Activated CD8-positive, alpha-beta memory T cell treated with anti-CD3 and anti-CD28 coated beads for 48 hours (primary cell): ENCODE measurements around the gene PDLIM7.

Experiments used
- DNase-seq, 3 experiments: peaks; one replicate each; pipeline ENCODE4 v3.0.0-alpha.2; 2020; ENCODE audit warnings: low read depth in 2 of 3, low spot score in 2 of 3

PDLIM7 gene

DNA sequence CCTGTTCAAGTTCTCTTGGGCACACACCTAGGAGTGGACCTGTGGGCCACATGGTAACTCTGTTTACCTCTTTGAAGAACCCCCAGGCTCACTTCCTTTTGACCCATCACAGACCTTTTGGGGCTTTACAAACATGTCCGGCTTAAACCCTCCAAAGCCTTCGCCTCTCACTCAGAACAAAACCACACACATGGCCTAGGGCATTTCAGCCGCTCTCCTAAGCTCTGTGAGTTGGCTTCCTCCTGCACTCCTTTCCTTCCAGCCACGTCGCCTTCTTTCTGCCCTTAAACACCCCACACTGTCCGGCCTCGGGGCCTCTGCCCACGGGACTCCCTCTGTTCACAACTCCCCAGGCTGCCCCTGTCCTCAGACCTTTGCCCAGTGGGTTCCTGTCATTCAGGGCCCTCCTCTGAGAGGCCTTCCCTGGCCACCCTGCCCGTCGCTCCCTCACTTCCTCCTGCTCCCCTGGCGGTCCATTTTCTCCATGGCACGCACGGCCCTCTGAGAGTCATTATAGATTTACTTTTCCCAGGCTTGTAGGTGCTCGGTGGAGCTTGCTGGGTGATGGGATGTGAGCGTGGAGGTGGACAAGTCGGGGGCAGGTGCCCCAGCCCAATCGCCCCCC is 10.3 kb upstream of the PDLIM7 start:
- DNase-seq: no peak

DNA sequence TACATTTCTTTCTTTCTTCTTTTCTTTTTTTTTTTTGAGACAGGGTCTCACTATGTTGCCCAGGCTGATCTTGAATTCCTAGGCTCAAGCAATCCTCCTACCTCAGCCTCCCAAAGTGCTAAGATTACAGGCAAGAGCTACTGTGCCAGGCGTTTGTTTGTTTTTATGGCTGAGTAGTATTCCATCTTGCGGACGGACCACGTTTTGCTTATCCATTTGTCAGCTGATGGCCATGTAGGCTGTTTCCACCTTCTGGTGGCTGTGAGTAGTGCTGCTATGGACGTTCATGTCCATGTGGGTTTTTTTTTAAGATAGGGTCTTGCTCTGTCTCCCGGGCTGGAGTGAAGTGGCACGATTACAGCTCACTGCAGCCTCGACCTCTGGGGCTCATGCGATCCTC is 9.8 kb upstream of the PDLIM7 start:
- DNase-seq: no peak

- no peak for DNase-seq
Measured at GRCh38 chr5:177505075-177505474, 7.7 kb upstream of the PDLIM7 start.

DNA sequence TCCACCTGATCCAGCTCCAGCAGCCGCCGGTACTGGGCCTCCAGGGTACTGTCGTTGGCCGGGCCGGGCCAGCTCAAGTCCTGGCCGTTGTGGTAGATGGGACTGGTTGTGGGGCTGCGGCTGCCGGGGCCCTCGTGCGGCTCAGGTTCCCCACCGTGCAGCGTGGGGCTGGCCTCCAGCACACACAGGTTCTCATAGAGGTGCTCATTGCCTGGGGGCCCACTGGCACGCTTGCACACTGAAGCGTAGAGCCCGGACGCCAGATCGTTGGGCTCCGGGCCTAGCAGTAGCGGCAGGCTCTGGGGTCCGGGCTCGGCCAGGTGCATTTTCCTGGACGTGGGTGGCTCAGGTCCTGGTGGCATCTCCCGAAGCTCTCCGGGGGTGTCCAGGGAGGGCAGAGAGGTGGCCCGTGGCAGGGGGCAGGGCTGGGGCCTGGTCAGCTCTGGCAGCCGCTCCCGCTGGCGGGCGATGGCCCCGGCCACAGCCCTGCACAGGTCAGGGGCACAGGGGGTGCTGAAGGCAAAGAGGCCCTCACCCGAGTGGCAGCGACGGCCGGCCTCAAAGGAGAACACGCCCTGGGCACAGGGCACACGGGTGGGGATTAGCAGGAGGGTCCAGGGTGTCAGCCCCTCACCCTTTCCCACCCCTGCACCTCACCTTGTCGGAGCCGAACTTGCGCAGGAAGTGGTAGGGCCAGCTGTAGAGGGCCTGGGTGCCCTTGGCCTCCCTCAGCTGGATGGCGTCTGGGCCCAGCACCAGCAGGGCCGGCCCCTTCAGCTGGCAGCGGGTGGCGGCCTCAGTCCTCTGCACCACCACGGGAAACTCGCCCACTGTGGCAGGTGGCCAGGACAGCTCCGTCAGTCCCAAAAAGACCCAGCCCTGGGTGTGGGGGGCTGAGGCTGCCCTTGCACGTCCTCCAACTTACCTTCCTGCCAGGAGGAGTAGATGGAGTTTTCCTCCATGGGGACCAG is 7.0 kb upstream of the PDLIM7 start:
- DNase-seq: no peak

DNA sequence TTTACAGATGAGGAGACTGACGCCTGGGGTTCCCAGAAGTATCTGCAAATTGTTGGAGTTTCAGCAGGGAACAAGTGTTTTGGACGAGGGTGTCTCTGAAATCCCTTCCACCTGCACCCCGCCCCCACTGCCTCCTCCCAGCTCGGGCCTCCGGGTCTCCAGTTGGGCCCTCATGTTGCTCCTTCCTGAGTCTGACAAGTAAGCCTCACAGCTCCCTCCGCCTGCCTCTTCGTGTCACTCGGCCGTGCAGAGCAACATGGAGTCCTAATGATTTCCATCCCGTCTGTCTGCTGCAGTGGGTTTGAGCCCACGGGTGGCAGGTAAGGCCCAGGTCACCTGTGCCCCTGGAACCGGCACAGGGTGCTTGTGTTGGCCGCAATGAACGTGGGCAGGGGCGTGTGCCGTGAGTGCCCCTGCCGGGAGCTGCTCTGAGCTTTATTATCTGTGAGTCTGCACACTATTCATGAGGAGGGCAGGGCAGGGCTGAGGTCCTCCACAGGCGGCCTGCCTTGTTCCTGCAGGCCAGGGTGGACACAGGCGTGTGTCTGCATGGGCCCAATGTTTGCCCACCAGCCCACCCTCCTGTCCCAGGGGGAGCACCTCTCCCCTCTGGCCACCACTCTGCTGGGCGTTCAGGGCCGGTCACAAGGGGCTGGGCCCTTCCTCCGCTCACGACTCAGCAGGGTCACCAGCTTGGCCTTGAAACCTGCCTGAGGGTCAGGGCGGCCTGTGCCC is 6.1 kb upstream of the PDLIM7 start:
- DNase-seq: no peak

GRCh38 chr5:177502886-177503285 is 5.5 kb upstream of the PDLIM7 start:
- DNase-seq: no peak

GRCh38 chr5:177501874-177502678 is 4.7 kb upstream of the PDLIM7 start:
- no peak for DNase-seq

GRCh38 chr5:177500685-177501522 is 3.5 kb upstream of the PDLIM7 start:
- peak; percentile 59 to 88 (median 85) for DNase-seq

- no peak for DNase-seq
Measured at GRCh38 chr5:177499842-177500241, 2.4 kb upstream of the PDLIM7 start.

GRCh38 chr5:177498013-177498787 is 796 bp upstream of the PDLIM7 start:
- DNase-seq: no peak

DNA sequence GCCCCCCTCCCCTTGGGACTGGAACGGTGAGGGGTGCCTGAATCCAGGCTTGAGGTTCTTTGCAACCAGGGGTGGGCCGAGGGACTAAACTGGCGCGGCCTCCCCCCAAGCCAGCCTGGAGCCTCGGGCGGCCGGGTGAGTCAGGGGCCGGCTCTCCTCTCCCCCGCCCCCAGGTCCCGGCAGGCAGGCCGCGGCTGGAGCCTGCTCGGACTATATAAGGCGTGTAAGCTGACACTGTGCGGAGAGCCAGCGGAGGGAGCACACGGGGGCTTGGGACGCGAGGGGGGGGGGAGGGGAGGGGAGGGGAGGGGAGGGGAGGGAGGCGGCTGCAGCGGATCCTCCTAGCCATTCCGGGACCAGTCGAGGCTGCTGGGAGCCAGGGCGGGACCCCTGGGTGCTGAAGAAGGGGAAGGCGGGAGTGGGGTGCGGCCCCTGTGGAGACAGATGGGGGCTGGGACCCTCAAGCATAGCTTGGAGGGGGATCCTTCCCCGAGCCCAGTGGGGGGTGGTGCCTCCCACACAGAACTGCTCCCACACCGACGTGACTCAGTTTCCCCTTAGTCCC is 595 bp downstream of the PDLIM7 start:
- no peak for DNase-seq

DNA sequence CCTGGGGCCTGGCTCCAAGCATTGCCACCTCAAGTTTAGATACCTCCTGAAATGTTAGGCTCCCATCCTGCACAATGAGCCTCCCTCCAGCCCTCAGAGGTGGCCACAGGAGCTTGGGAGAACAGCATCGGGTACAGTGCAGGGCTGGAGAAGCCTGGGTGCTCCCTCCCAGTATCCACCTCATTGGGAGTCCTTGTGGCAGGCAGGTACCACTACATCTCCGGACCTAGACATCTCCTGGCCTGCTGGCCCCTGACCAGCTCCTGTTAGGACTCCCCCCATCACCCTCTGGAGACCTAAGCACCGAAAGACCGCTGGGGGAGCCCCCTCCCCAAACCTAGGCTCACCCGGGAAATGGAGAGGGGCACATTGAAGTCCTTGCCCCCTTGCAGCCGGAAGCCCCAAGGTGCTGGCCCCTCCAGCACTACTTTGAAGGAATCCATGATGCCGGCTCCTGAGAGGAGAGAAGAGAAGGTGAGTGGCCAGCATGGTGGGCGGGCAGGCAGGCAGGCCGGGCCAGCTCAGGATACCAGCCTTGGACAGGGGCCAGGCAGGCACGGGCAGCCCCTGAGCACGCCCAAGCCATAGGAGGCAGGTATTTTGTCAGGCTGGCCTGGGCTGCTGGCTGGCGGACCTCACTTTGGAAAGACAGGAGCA is 1.2 kb downstream of the PDLIM7 start:
- no peak for DNase-seq

DNA sequence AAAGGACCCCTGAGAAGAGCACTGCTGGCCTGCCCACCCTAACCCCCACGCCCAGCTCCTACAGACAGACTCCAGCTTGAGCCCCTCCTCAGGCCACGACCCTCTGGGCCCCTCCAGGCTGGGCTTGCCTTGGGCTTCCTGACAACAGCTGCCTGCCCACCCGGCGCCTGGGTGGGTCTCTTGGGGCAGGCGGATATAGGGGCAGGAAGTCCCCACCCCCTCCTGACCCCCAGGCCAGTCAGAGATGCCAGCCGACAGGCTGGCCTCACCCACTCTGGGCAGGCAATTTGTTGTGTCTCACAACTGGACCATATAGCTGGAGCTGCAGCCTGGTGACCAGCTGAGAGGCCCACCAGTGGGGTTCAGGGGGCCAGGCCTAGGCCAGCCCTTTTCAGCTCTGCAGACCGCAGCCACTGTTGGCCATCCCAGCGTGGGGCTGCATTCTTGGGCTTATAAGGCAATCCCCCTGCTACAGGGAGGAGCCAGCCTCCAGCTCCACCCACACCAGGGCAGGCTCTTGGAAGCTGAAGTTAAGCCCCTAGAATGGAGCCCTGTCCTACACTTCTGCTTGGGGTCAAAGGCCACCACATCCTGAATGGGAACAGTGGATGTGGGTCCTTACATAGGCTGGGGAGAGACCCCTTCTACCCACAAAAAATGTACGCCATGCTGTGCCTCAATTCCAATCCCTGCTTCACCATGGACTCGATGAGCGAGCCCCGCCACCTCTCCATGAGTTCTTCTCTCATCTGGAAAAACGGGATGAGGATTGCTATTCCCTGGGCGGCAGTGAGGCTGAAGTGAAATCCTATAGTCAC is 2.0 kb downstream of the PDLIM7 start:
- DNase-seq: no peak

DNA sequence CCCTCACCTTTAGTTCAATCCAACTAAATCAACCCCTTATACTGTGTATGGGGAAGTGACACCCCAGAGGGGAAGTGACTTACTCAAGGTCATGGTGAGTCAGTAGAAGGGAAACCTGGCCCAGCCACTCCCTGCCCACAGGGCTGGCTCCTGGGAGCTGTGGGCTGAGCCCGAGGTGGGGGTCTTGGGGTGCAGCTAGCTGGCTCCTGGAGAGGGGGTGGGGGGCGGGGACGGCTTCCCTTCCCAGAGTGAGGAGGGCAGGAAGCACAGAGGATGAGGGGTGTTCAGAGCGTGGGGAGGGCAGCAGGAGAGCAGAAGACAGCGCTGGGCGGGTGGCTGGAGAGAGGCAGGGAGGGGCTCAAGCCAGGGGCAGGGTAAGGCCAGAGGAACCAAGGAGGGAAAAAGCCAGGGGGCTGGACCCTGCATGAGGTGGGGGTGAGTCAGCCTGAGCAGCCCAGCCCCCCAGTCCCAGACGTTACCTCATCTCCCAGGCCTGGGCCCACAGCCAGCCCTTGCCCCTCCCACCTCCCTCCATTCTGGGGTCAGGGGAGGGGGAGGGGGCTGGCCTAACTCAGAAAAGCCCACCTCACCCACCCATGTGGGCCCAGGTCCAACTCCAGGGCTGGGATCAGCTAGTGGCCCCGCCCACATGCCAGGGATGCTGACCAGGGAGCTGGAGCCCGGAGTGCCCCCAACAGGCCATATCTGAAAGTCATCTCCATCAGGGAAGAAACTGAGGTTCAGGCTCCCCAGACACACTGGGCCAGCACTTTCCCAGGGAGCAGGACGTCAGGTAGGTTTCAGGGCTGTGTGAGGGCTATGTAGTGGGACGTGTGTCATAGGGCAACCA is 2.8 kb downstream of the PDLIM7 start:
- DNase-seq: no peak

- DNase-seq: no peak
Measured at GRCh38 chr5:177493795-177494345, 3.5 kb downstream of the PDLIM7 start.

DNA sequence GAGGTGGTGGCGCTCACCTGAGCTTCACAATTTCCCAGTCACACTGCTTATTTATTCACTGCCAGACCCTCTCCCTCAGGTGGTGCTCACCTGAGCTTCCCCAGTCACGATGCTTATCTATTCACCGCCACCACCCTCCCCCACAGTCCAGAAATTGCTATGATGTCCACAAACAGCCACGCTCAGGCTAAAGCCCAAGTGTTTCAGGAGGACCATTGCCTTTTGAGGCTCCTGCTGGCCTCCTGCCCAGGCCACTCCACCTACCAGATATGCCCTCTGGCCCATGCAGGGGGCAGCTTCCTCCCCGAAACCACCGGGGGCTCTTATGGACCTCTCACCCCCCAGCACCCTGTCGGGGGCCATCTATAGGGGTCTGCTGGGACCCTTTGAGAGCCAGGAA is 4.6 kb downstream of the PDLIM7 start:
- DNase-seq: no peak
